OCI-M1 (cell line): Measurements from ENCODE around the gene PGP.
"Not testable (repeated sequence)": the region's sequence is repeated elsewhere in the genome, so short reads cannot be mapped to it uniquely, and the experiment has no call there.

Source experiments
- DNase-seq: peaks from one replicate; lab custom pipeline; 2025; lab: John Stamatoyannopoulos, UW

PGP gene

GRCh38 chr16:2214719-2214968, at the start of gene PGP:
Gene PGP, minus strand, starts transcription at chr16:2214840. Its CDS starts 63 bp downstream, at chr16:2214777.
- no peak for DNase-seq

DNA sequence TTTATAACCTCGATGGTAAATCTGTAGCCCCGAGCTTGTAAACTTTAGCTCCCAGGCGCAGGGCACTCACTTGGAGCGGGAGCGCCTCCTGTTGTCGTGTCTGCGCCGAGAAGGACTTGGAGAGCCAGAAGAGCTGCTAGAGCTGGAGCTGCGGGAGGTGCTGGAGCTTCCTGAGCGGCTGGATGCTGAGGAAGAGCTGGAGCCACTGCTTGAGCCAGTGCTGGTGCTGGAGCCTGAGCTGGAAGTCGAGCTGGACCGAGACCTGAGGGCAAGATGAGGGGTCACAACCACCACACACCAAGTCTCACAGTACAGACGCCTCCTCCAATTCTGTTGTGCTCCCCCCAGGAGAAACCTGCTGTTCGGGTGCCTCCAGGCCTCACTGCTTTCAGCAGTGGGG, 48.4 kb upstream of the PGP start:
- DNase-seq: not testable (repeated sequence)

DNA sequence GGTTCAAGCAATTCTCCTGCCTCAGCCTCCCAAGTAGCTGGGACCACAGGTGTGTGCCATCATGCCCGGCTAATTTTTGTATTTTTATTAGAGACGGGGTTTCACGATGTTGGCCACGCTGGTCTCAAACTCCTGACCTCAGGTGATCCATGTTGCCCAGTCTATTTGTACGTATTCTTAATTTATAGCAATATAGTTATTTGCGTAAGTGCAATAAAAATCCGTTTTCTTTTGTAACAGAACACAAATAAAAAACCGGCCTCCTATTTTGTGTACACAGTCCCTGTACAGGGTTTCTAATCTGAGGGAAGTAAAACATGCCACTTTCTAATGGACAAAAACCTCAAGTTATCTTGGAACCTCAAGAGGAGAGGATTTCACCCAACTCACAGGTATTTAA, 45.6 kb upstream of the PGP start:
- DNase-seq: no peak

DNA sequence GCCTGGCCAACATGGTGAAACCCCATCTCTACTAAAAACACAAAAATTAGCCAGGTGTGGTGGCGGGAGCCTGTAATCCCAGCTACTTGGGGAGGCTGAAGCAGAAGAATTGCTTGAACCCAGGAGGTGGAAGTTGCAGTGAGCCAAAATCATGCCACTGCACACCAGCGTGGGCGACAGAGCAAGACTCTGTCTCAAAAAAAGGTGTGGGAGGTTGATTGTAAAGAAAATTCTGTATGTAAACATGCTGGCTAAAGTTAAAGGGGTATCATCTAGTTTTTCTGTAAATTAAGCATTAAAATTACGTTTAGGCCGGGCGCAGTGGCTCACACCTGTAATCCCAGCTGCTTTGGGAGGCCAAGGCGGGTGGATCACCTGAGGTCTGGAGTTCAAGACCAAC, 43.9 kb upstream of the PGP start:
- not testable (repeated sequence) for DNase-seq

DNA sequence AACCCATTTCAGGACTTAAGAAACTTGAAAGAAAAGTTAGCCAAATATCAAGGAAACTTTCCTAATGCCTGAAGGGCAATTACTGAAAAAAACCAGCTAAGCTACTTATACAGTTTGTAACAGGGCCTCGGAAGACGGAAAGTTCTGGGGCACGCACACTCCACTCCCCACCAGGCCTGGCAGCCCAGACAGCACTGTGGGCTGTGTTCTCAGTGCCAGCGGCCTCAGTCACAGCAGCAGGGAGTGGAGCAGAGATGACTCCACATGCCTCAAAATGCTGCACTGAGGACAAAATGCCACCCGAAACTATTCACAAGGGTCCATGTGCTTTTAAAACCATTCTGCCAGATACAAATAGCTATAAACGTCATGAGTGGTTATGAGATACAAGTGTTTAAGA, 43.1 kb upstream of the PGP start:
- no peak for DNase-seq

DNA sequence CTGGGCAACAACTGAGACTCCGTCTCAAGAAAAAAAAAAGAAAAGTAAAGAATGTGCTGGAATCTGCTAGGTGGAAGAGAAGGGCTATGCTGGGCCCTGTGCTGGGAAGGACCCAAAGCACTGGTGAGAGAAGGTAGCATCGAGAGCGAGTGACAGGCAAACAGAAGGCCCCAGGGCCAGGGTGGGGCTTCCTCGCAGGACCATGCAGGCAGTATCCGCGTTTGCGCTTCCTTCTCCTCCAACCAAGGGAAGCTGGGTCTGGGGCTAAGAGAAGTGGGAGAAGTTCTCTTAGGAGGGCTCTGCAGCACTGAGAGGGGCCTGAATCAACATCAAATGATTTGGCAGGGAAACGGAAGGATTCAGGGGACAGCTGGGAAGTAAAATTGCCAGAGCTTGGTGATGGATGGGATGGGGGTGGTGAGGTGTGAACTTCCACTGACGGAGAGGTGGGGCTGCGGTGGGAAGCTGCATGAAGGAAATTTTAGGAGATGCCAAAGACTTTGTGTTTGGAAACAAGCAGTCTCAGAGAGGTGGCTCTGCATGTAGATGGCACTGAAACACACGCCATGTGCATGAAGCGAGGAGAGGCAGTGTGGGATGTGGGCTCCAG, 42.0 kb upstream of the PGP start:
- no peak for DNase-seq

GRCh38 chr16:2253293-2253692, 38.7 kb upstream of the PGP start:
- no peak for DNase-seq

- no peak for DNase-seq
Measured at GRCh38 chr16:2252806-2253148, 38.1 kb upstream of the PGP start.

GRCh38 chr16:2251296-2252111, 36.9 kb upstream of the PGP start, which contains the start of gene ECI1:
Gene ECI1, minus strand, starts transcription at chr16:2251587. Its CDS starts 21 bp downstream, at chr16:2251566.
- DNase-seq: peak; percentile 98

GRCh38 chr16:2250652-2251295, 36.1 kb upstream of the PGP start:
- peak; percentile 69 for DNase-seq

DNA sequence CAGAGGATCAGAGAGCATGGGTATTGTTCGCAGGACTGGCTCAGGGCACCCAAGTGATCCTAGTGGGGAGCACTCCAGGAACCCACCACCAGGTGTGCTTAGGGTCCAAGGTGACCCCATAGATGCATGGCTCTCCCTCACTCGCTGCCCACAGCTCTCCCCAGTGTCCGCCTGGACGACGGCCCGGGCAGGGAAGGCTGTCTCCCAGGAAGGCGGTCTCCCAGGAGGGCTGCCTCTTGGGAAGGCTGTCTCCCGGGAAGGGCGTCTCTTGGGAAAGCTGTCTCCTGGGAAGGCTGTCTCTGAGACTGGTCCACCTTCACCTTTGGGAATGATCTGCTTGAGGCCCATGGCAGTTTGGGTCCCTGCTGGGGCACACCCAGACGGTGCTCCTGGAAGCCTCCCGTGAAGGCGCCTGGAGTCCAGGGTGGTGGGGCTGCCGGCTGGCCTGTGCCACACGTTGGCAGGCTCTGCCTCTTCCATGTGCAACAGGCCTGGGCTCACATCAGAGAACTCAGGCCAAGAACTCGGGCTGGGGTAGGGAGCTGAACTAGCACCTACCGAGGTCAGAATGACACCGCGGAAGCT, 31.8 kb upstream of the PGP start:
- DNase-seq: no peak

DNA sequence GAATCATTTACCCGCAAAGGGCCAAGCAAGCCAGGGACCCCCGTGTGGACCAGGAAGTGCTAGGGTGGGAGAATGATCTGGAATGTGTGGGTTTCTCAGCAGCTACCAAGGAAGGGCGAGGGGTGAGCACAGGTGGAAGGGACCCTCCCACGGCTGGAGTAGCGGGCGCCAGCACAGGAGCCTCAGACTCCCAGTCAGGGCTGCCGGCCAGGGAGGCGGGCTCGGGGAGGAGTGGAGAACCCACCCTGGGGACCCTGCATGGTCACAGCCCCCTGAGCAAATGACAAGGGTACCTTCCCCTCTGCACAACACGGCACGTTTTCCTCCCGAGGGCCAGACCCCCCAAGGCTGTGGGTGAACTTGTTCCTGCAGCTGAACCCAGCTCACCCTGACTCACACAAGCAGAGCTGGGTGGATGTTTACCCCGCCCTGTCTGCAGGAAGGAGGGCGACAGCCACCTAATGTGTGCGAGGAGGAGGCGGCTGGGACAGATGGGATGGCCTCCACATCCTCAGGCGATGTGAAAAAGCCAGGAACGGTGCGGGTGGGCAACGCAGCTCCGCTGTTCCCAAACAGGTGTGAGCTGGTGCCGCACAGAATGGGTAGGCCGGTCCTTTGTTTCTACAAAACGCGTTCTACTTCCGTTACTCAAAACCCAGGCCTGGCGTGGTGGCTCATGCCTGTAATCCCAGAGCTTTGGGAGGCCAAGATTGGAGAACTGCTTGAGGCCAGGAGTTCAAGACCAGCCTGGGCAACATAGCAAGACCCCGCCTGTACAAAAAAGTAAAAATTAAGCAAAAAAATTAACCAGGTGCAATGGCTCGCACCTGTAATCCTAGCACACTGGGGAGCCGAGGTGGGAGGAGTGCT, 30.5 kb upstream of the PGP start:
- DNase-seq: no peak

- no peak for DNase-seq
Measured at GRCh38 chr16:2244301-2244700, 29.7 kb upstream of the PGP start.

- DNase-seq: no peak
Measured at GRCh38 chr16:2243781-2244180, 29.1 kb upstream of the PGP start.

DNA sequence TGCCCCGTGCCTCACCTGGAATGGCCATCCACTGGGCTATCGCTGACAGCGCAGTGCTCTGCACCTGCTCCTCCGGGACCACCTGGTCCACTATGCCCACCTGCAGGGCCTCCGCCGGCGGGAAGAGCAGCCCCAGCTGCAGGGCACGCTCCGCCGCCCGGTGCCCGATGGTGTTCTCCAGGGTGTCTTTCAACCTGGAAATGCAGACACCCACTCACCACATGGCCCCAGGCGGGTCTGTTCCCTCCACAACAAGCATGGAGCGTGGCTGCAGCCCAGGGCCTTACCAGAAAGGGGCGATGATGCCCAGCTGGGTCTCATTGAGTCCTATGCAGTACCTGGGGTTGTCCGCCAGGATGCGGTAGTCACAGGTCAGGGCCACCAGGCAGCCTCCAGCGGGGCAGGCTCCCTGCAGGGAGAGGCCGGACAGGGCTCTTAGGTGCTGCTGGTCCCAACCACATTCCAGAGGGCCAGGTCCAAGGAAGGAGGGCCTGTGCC, 28.4 kb upstream of the PGP start:
- DNase-seq: no peak

DNA sequence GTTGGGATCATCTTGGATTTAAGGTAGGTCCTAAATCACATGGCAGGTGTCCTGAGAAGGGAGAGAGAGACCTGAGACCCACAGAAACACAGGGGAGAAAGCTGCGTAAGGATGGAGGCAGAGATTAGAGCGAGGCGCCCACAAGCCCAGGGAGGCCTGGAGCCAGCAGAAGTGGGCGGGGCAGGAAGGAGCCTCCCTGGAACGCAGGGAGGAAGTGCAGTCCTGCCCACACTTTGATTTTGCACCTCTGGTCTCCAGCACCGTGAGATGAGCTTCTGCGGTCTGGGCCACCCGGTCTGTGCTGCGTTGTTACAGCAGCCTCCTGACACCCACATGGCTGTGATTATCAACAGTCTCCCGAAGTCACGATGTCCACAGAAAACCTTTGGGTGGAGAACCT, 28.0 kb upstream of the PGP start:
- no peak for DNase-seq

DNA sequence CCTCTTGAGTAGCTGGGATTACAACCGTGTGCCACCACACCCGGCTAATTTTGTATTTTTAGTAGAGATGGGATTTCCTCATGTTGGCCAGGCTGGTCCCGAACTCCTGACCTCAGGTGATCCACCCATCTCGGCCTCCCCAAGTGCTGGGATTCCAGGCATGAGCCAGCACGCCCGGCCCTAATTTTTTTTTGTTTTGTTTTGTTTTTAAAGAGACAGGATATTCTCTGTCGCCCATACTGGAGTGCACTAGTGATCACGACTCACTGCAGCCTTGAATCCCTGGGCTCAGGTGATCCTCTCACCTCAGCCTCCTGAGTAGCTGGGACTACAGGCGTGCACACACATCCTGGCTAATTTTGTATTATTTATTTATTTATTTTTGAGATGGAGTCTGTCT, 25.7 kb upstream of the PGP start:
- not testable (repeated sequence) for DNase-seq

GRCh38 chr16:2238838-2239675, 24.4 kb upstream of the PGP start:
- no peak for DNase-seq

GRCh38 chr16:2238150-2238837, 23.7 kb upstream of the PGP start:
- no peak for DNase-seq

DNA sequence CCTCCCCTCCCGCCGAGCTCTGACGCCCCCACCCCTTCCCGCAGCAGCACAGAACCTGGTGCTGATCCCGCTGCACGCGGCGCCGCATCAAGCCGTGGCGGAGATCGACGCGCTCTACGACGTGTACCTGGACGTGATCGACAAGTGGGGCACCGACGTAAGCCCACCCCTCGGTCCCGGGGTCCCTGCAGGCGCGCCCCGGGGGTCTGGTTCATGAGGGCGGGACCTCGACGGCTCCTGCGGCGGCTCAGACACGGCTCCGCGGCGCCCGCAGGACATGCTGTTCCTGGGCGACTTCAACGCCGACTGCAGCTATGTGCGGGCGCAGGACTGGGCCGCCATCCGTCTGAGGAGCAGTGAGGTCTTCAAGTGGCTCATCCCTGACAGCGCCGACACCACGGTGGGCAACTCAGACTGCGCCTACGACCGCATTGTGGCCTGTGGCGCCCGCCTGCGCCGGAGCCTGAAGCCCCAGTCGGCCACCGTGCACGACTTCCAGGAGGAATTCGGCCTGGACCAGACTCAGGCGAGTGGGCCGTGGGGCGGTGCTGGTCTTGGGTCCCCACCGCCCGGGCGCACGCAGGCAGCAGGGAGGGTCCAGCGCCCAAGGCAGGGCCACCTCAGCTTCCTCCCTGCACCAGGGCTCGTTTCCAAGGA, 23.0 kb upstream of the PGP start:
- no peak for DNase-seq
